ENCODE measurements around the gene ZBTB45. TPM values are rescaled to one million over a fixed set of nuclear protein-coding genes. Genes with fewer than 3 reads are reported as not detected.

The ZBTB45 gene
- total and polyA plus RNA-seq, 10 of the 15 experiments (the other 5 are each of a cell fraction or from before 2014, with no cell fraction given): 0.29 to 17.2 (median 4.2) TPM

DNA sequence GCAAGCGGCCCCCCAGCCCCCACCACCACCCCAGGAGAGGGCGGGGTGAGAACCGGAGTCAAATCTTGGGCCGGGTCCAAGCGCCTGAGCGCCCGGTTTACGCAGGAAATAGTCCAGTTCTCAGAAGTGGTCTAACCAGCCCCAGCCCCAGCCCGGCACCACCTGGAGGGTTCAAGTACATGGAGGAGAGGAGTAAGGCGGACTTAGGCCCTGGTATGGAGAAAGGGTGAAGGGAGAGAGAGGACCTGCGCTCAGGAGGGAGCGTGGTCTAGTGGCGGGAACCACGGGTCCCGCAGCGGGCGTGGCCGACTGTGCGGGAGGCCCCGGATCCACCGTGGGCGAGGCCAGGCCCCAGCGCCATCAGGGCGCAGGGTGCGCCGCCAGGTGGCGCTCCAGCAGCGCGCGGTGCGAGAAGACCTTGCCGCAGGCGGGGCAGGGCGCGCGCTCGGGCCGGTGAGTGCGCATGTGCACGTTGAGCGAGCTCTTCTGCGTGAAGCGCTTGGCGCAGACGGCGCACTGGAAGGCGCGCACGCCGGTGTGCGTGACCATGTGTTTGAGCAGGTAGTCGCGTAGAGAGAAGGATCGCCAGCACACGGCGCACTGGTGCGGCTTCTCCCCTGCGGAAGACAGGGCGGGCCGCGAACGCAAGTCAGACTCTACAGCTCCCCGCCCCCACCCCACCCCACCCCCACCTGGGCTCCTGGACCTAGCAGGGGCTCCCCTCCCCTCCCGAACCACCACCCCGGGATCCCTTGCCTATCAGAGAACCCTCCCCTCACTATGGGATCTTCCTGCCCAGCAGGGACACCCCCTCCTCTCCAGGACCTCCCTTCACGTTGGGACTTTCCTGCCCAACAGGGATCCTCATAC, 5.7 kb downstream of the ZBTB45 start (continued):
- TF ChIP-seq, protein P1, sequence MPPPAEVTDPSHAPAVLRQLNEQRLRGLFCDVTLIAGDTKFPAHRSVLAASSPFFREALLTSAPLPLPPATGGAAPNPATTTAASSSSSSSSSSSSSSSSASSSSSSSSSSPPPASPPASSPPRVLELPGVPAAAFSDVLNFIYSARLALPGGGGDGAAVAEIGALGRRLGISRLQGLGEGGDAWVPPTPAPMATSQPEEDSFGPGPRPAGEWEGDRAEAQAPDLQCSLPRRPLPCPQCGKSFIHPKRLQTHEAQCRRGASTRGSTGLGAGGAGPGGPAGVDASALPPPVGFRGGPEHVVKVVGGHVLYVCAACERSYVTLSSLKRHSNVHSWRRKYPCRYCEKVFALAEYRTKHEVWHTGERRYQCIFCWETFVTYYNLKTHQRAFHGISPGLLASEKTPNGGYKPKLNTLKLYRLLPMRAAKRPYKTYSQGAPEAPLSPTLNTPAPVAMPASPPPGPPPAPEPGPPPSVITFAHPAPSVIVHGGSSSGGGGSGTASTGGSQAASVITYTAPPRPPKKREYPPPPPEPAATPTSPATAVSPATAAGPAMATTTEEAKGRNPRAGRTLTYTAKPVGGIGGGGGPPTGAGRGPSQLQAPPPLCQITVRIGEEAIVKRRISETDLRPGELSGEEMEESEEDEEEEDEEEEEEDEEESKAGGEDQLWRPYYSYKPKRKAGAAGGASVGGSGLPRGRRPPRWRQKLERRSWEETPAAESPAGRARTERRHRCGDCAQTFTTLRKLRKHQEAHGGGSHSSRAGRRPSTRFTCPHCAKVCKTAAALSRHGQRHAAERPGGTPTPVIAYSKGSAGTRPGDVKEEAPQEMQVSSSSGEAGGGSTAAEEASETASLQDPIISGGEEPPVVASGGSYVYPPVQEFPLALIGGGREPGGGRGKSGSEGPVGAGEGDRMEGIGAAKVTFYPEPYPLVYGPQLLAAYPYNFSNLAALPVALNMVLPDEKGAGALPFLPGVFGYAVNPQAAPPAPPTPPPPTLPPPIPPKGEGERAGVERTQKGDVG (CRISPR knock-in tag; IDR thresholded peaks at IDR 0.05): no peak
- TF ChIP-seq, protein P2, sequence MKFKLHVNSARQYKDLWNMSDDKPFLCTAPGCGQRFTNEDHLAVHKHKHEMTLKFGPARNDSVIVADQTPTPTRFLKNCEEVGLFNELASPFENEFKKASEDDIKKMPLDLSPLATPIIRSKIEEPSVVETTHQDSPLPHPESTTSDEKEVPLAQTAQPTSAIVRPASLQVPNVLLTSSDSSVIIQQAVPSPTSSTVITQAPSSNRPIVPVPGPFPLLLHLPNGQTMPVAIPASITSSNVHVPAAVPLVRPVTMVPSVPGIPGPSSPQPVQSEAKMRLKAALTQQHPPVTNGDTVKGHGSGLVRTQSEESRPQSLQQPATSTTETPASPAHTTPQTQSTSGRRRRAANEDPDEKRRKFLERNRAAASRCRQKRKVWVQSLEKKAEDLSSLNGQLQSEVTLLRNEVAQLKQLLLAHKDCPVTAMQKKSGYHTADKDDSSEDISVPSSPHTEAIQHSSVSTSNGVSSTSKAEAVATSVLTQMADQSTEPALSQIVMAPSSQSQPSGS (IDR thresholded peaks at IDR 0.05; ENCODE audit: low read length): no peak
- TF ChIP-seq SIX5 (IDR thresholded peaks at IDR 0.05; ENCODE audit: low read depth, low read length, severe bottlenecking) (no peak), STAT3 (IDR thresholded peaks at IDR 0.05; ENCODE audit: low read depth, low read length) (no peak), HCFC1 (IDR thresholded peaks at IDR 0.05; ENCODE audit: low read length) (0 out of 2 replicates have a peak, but pooled peaks have one; percentile 35), EP300 (IDR thresholded peaks at IDR 0.05; ENCODE audit: borderline replicate concordance in 1 of 2, control insufficient read depth in 1 of 2, low read depth in 2 of 2, low read length in 2 of 2) (no peak), MTA3 (IDR thresholded peaks at IDR 0.05; ENCODE audit: borderline replicate concordance, low read length) (no peak), YY1 (IDR thresholded peaks at IDR 0.05; ENCODE audit: low read depth, low read length) (peak; percentile 91), TCF12 (IDR thresholded peaks at IDR 0.05; ENCODE audit: low read depth, low read length) (peak; percentile 8; the same call in 1 of the 2 replicates), HDGF (IDR thresholded peaks at IDR 0.05) (no peak), ETV6 (conservative IDR thresholded peaks at IDR 0.05 in 1 of 2, IDR thresholded peaks at IDR 0.05 in 1 of 2; ENCODE audit: borderline replicate concordance in 1 of 2, low read depth in 1 of 2) (no peak), ZNF217 (IDR thresholded peaks at IDR 0.05) (peak; percentile 52; the same call in 1 of the 2 replicates), CHD2 (IDR thresholded peaks at IDR 0.05; ENCODE audit: borderline replicate concordance, low read depth, low read length) (peak; percentile 70), KDM1A (IDR thresholded peaks at IDR 0.05; ENCODE audit: borderline replicate concordance) (no peak), POLR2AphosphoS5 (IDR thresholded peaks at IDR 0.05; ENCODE audit: low read length) (peak; percentile 88; the same call in 1 of the 2 replicates), MYB (IDR thresholded peaks at IDR 0.05; ENCODE audit: borderline replicate concordance, low read depth, low read length) (no peak), RELA (IDR thresholded peaks at IDR 0.05; ENCODE audit: borderline replicate concordance, partially characterized antibody) (peak; percentile 83), PAX5 (IDR thresholded peaks at IDR 0.05; ENCODE audit: borderline replicate concordance, low read depth, low read length) (no peak; the same call in 1 of the 2 replicates), NFIC (IDR thresholded peaks at IDR 0.05; ENCODE audit: low read depth, low read length) (no peak), ZNF207 (IDR thresholded peaks at IDR 0.05; ENCODE audit: borderline replicate concordance) (peak; percentile 97)
- TF ChIP-seq, protein P3, sequence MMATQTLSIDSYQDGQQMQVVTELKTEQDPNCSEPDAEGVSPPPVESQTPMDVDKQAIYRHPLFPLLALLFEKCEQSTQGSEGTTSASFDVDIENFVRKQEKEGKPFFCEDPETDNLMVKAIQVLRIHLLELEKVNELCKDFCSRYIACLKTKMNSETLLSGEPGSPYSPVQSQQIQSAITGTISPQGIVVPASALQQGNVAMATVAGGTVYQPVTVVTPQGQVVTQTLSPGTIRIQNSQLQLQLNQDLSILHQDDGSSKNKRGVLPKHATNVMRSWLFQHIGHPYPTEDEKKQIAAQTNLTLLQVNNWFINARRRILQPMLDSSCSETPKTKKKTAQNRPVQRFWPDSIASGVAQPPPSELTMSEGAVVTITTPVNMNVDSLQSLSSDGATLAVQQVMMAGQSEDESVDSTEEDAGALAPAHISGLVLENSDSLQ (IDR thresholded peaks at IDR 0.05): no peak
- TF ChIP-seq, protein P4, sequence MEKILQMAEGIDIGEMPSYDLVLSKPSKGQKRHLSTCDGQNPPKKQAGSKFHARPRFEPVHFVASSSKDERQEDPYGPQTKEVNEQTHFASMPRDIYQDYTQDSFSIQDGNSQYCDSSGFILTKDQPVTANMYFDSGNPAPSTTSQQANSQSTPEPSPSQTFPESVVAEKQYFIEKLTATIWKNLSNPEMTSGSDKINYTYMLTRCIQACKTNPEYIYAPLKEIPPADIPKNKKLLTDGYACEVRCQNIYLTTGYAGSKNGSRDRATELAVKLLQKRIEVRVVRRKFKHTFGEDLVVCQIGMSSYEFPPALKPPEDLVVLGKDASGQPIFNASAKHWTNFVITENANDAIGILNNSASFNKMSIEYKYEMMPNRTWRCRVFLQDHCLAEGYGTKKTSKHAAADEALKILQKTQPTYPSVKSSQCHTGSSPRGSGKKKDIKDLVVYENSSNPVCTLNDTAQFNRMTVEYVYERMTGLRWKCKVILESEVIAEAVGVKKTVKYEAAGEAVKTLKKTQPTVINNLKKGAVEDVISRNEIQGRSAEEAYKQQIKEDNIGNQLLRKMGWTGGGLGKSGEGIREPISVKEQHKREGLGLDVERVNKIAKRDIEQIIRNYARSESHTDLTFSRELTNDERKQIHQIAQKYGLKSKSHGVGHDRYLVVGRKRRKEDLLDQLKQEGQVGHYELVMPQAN (conservative IDR thresholded peaks at IDR 0.05): 0 out of 2 replicates have a peak, but pooled peaks have one; percentile 62

Data from GM12878 (cell line).